TTC549 (cell line): ENCODE data around the gene RNASEH2A.
"Not testable (repeated sequence)": the region's sequence is repeated elsewhere in the genome, so short reads cannot be mapped to it uniquely, and the experiment has no call there.

Experiments used
- FAIRE-seq: peaks from 2 replicates; lab custom pipeline; 2012; peaks lifted over from hg19 to GRCh38; lab: Jason Lieb, UNC

RNASEH2A gene

DNA sequence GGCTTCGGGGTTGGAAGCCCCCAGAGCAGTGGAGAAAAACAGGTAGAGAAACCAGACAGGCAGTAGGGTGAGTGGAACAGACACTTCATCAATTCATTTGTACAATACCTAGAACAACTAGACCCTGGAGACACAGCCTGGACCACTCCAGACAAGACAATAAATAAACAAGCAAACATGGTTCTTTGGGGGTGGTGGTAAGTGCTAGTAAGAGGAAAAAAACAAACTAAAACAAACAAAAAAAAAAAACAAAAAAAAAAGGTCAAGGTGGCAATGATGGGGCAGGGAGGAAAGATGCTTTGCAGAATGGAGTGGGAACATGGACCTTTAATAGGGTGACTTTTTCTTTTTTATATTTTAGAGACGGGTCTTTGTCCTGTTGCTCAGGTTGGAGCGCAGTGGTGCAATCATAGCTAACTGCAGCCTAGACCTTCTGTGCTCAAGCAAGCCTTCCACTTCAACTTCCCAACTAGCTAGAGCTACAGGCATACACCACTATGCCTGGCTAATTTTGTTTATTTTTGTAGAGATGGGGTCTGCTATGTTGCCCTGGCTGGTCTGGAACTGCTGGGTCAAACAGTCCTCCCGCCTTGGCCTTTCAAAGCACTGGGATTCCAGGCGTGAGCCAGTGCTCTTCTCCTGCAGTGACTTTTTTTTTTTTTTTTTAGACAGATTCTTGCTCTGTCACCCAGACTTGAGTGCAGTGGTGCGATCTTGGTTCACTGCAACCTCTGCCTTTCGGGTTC is 12.0 kb upstream of the RNASEH2A start:
- no peak for FAIRE-seq

DNA sequence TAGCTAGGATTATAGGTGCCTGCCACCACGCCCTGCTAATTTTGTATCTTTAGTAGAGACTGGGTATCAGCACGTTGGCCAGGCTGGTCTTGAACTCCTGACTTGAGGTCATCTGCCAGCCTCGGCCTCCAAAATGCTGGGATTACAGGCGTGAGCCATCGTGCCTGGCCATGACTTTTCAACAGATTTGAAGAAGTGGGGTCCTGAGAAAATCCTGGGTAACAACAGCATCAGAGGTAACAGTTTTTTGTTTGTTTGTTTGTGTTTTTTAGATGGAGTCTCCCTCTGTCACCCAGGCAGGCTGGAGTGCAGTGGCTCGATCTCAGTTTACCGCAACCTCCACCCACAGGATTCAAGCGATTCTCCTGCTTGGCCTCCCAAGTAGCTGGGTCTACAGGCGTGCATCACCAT is 11.4 kb upstream of the RNASEH2A start:
- FAIRE-seq = no peak

DNA sequence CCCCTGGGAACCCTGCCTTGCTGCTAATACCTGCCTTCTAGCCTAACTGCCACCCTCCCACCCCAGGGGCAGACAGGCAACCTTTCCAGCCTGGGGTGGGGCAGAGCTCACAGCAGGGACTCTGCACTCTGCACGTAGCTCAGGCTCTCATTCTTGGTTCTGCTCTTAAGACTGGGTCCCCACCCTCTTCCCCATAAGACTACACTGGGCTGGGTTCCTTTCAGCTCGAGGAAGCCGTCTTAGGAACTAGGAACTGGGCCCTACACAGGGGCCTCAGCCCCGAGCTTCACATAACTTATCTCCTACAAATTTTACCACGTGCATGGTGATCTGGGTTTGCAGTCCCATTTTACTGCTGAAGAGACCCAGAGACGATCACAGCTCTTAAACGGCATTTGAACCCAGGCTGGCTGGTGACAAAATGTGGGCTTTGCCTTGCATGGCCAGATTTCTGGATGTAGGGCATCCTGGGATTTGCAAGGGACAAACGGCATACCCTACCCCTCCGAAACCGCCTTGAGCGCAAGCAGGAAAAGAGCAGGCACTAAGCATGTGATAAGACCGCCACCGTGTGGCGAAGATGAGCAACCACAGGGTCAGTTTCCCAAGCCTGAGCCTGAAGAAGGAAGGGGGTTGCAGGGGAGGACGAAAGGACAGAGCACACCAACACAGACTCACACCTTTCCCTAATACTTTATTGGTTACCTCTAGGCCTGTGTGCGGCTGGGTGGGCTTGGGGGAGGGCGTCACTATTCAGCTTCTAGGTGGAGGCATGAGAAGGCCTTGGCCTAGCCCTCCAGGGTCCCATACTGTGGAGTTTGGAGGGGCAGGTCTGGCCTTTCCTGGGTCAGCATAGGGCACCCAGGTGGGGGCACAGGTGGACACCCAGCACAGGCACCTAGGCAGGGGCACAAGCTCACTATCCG is 10.0 kb upstream of the RNASEH2A start:
- peak; percentile 52 for FAIRE-seq

DNA sequence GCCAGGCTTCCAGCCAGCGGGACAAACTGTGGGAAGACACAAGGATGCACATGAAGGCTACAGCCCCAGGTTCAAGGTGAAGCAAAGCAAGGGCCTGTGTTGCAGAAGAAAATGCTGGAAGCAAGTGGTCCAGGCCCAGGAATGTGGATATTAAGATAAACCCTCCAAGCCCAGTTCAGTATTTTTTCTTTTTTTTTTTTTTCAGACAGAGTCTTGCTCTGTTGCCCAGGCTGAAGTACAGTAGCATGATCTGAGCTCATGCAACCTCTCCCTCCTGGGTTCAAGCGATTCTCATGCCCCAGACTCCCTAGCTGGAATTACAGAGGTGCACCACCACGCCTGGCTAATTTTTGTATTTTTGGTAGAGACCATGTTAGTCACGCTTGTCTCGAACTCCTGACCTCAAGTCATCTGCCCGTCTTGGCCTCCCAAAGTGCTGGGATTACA is 9.2 kb upstream of the RNASEH2A start:
- FAIRE-seq = no peak

DNA sequence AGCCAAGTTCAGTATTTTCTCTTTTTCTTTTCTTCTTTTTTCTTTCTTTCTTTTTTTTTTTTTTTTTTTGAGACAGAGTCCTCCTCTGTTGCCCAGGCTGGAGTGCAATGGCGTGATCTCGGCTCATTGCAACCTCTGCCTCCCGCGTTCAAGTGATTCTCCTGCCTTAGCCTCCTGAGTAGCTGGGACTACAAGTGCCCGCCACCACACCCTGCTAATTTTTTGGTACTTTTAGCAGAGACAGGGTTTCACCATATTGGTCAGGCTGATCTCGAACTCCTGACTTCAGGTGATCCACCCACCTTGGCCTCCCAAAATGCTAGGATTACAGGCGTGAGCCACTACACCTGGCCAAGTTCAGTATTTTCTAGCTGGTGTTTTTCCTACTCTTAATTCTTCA is 8.8 kb upstream of the RNASEH2A start:
- not testable (repeated sequence) for FAIRE-seq

DNA sequence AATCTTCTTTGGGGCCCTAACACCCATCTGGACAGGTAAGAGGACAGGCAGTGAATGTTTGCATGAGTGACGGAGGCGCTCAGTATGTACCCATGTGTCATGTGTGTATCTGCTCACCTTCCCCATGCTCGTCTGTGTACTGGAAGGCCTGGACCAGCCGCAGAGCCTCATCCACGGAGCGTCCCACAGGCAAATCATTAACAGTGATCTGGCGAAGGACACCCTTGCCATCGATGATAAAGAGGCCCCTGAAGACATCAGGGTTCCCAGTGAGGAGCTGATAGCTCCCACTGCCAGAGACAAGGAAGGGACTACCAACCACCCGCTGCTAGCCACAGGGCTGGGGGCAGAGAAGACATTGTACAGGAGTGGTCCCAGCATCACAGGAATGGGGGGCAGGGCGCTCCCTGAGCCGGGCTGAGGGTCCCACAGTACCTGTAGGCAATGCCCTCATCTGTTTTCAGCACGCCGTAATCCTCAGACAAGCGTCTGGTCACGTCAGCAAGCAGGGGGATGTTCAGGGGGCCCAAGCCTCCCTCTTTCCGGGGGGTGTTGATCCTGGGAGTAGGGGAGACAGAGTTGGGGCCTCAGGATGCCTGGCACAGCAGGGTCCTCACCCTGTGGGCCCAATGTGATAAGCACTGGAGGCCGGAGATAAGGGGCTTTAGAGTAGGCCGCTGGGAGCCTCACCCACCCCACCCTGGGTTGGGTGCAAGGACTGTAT is 6.5 kb upstream of the RNASEH2A start:
- no peak for FAIRE-seq

DNA sequence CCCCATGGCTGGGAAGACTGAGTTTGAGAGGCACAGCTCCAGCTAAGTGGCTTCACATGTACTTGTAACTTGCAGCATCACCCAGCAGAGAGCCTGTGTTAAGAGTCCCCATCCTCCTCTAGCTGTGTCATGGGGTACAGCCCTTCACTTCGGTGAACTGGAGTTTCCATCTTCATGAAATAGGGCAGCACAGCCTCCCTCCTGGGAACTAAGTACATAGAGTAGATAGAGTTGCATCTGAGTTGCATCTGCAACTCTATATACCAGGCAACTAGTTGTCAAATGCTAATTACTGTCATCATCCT is 6.0 kb upstream of the RNASEH2A start:
- no peak for FAIRE-seq

DNA sequence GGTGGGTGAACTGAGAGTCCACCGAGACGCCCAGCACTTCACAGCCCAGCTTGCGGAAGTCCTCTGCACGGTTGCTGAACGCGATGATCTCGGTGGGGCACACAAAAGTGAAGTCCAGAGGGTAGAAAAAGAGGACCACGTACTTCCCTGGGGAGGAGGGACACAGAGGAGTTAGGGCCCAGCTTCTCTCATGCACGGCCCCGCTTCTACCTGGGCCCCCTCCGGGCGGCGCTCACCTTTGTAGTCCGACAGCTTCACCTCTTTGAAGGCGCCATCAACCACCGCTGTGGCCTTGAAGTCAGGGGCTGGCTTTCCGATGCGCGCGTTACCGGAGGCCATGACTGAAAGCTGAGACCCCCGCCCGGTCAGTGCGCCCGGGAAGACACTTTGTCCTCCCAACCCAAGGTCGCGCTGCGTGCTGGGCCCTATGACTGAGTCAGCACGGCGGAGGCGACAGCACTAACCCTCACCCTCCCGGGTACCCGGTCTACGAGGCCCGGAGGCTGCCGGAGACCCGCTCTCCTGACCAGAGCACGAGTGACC is 5.4 kb upstream of the RNASEH2A start:
- FAIRE-seq = no peak

DNA sequence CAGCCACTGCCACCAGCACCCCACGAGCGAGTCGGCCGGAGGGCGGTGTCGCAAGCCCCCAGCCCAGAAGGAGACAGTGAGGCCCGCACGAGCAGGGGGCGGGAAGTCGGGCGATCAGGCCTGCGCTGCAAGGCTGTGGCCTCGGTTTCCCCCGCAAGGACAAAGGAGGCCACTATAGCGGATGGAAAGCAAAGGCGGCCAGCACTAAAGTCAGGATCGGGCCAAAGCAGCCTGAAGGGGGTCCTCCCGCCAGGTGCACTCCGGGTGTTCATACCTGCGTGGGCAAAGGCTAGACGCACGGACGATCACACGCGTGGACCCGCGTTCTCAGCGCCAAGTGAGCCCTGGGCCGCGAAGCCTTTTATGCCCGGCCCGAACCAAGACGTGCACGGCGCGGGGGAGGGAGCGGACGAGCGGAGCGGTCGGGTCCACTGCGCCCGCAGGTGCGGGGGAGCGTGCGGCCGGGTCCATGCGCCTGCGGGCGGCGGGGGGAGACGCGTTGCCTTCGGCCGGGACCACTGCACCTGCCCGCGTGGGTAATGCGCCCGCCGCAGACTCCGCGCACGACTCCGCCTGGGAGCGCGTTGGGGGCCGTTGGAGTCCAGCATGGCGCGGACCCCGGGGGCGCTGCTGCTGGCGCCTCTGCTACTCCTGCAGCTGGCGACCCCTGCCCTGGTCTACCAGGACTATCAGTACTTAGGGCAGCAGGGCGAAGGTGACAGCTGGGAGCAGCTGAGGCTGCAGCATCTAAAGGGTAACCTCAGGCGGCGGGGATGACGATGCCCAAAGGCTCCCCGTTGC is 4.7 kb upstream of the RNASEH2A start, which contains the start of the genes PRDX2 and THSD8:
PRDX2 (minus strand) TSS at position 335 of the 801 bp plus-strand sequence. CDS start 539 bp downstream, outside the sequence.
THSD8 (plus strand) TSS at position 604 of the 801 bp plus-strand sequence; CDS start at position 607, 3 bp downstream.
- no peak for FAIRE-seq

DNA sequence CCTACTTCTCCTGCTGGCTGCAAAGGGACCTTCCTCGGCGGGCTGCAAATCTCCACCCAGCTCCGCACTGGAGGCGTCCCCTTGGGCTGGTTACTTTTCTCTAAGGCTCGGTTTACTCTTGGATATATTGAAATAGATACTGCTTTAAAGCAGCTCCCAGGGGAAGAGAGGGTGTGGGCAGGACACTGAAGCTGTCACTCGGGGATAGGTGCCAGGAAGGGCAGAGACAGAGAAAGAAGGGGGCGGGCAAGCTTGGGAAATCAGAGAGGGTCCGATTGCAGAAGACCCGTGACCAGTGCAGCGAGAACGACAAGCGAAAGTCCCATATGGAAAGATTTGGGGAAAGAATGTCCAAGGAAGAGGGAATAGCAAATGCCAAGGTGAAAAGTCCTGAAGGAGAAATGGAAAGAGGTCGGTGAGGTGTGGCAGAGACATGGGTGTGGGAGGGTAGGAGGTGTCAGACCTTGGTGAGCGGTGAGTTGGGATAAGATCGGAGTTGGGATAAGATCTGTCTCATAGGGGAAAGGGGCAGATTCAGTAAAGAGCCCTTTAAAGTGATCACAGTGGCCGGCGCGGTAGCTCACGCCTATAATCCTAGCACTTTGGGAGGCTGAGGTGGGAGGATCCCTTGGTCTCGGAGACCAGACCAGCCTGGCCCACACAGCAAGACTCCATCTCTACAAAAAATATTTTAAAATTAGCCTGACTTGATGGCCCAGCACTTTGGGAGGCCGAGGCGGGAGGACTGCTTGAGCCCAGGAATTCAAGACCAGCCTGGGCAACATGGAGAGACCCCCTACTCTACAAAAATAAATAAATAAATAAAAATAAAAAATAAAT is 3.9 kb upstream of the RNASEH2A start:
- FAIRE-seq = no peak

DNA sequence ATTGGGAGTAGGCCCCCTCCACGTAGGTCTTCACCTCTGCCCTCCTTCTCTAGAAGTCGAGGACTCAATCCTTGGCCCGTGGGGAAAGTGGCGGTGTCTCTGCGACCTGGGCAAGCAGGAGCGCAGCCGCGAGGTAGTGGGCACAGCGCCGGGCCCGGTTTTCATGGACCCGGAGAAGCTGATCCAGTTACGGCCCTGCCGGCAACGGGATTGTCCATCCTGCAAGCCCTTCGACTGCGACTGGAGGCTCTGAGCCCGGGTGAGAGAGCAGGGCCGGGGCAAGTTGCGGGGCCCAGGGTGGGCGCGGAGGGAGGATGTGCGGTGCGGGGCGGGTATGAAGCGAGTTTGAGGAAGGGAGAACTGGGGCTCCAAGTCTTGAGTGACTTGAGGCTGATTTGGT is 2.3 kb upstream of the RNASEH2A start:
- no peak for FAIRE-seq

DNA sequence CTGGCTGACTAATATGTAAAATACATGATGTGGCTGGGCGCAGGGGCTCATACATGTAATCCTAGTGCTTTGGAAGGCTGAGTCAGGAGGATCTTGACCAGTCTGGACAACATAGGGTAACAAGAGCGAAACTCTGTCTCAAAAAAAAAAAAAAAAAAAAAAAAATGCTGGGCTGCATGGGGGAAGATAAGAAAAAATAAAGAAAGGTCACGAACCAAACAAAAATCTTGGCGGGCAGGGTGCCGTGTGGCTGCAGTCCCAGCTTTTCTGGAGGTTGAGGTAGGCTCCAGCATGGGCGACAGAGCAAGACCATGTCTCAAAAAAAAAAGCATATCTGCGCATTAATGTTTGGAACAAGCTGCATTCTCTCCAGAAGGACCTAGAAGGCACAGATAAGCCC is 8.7 kb downstream of the RNASEH2A start:
- FAIRE-seq = no peak

DNA sequence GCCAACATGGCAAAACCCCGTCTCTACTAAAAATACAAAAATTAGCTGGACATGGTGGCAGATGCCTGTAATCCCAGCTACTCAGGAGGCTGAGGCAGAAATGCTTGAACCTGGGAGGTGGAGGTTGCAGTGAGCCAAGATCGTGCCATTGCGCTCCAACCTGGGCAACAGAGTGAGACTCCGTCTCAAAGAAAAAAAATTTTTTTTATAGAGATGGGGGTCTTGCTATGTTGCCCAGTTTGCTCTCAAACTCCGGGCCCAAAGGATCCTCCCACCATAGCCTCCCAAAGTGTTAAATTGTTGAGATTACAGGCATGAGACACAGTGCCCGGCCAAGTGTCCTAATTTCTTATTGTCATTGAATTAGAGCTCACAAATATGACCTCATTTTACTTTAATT is 10.8 kb downstream of the RNASEH2A start:
- not testable (repeated sequence) for FAIRE-seq

DNA sequence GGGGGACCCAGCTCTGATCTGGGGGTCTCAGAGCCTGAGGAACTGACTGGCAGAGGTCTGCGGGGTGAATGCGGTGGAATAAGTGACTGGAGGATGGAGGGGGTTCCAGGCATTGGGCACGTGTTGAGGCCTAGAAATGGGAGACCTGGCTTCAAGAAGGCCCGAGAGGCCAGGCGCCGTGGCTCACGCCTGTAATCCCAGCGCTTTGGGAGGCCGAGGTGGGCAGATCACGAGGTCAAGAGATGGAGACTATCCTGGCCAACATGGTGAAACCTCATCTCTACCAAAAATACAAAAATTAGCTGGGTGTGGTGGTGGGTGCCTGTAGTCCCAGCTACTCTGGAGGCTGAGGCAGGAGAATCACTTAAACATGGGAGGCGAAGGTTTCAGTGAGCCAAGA is 11.4 kb downstream of the RNASEH2A start:
- FAIRE-seq = not testable (repeated sequence)

DNA sequence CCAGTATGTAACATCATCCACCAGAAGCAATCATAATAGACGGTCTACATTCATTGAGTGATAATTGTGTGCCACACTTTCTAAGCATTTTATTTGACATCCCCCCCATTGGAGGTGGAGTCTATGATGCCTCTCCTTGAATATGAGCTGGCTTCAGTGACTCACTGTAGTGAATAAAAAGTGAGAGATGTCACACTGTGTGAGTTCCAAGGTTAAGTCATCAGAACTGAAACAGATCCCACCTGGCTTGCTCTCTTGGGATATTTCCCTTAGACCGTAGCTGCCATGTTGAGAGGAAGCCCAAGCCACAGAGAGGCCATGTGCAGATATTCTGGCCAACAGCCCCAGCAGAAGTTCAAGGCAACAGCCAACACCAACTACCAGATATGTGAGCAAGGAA is 15.4 kb downstream of the RNASEH2A start:
- FAIRE-seq = no peak

DNA sequence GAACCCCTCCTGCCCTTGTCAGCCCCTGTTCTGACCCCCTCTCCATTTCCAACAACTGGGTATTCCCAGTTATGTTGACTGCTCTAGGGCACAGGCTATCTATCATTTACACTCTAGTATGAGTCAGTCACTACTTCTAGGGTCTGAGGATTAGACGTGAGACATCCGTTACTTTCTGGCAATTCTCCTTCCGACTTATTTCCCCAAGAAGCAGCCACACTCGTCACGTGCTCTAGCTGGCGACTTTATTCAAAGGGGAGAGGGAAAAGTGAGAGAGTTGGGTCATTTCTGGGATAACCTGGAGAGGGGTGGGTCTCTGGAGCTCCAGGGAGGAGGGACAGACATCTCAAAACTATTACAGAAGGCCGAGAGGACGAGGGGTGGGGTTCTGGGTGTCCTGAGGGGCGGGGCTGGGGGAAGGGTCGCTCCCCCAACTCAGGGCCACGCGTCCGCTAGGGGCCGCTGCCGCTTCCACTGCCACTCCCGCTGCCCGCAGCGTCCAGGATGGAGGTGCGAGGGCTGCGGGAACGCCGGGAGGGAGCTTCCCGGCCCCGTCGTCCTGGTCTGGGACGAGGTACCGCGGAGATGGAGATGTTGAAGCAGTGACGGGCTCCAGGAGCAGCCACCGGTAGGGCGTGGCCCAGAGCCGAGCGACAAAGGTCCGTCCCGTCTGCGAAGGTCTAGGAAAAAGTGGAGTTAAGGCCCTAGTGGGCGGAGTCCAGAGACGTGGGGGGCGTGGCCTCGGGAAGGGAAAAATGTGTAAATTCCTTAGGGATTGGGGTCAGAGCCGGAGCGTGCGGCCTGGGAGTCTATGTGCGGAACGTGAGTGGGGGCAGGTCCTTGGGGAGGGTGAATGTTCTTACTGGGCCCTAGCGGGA is 19.1 kb downstream of the RNASEH2A start:
- no peak for FAIRE-seq

DNA sequence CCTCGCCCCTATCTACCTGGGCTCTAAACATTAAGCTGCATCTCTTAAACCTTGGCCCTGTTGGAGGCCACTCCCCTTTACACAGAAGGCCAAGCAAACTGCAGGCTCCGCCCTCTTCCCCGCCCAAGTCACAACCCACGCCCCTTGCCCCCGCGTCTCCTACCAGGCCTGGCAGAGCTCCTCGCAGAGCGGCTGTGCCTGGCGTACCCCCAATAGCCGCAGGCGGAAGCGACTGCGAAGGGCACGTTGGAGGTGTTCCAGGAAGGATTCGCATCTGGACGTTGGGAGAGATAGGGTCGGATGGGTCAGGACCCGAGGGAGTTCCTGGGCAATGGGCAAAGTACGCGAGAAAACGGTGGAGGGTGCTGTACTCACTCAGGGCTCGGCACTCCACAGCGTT is 22.1 kb downstream of the RNASEH2A start:
- FAIRE-seq = no peak

DNA sequence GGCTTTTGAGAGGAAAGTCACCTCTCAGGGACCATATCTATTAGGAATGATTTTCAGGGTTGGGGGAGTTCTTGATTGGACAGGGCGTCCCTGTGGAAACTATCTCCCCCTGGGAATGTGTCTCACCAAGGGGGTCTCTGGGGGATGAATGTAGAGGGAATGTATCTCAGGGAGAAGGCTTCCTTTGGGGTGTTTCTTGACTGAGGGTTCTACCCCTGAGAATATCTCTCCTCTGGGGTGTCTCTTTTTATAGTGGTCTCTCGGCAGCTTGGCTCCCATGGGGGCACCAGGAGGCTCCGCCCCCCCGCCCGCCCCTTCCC is 27.0 kb downstream of the RNASEH2A start:
- FAIRE-seq = no peak

DNA sequence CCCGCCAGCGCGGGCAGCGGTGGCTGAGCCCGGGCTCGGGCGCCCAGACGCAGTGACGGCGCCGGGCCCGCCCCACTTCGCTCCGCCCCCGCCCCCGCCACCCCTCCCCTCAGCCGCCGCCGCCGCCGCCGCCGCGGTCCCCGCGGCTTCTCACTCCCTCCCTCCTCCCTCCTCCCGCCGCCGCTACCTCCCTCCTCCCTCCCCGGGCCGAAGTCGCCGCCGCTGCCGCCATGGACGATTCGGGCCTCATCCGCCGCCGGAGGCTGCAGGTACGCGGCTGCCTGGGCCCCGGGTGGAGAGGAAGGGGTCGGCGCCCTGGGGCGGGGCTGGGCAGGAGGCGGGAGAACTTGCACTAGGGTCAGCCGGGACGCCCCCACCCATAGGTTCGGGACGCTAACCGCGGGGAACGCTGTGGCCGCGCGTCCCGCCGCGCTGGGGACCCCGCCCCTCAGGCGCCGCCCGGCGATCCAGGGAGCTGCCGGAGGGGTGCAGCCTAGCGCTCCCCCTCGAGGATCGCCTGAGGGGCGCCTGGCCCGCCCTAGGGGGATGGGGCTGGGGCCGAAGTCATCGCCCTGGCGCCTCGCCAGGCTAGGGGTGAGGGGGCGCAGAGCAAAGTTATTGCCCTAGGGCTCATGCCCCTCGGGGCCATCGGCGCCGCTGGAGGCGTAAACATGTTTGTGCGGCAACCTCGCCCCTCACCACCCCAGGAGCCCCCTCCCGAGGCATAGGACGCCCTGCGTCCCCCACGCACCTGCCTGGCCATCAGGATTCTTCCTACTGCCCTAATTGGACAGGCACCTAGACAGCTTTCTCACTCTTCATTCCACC is 27.6 kb downstream of the RNASEH2A start:
- no peak for FAIRE-seq
